GM12878 (cell line): Measurements from ENCODE around the gene OGFR. TPM values are rescaled to one million over a fixed set of nuclear protein-coding genes. Genes with fewer than 3 reads are reported as not detected.

Experiments
- HSF1 ChIP-seq: fragments of 150-350 bp; IDR thresholded peaks from 2 replicates; pipeline ENCODE4 v1.6.1; 2014; ENCODE audit warnings: mild to moderate bottlenecking, low read depth, low read length
- MXI1 ChIP-seq: fragments of 150-350 bp; IDR thresholded peaks from 2 replicates; pipeline ENCODE4 v1.6.1; 2011; ENCODE audit warnings: low read depth, mild to moderate bottlenecking, inconsistent platforms, low read length, improper control_type of control experiment
- SREBF2 ChIP-seq: IDR thresholded peaks from 2 replicates; pipeline ENCODE4 v1.6.1; 2012; ENCODE audit warnings: mild to moderate bottlenecking, low read length
- polyA plus RNA-seq, 11 experiments: library from polyadenylated mRNA; depleted of rRNA in 4 of 11; unstranded in 6 of 11; stranded (reverse) in 5 of 11; fragments of >200 nt; fragmentation: Nextera tagmentation in 4 of 11; fragmentation: Illumina TruSeq in 1 of 11; extraction: Ambion mirVana in 4 of 11; extraction: Trizol in 1 of 11; gene quantifications; 1 replicate in 1 of 11; 2 replicates in 10 of 11; pipeline versions ENCODE4 v1.2.1 to v1.2.3, GENCODE V29; 2011 to 2016; ENCODE audit warnings: inconsistent platforms in 2 of 11, missing spikeins in 2 of 11, low read depth in 1 of 11
- total RNA-seq, 4 experiments: library from RNA; depleted of rRNA in 3 of 4; stranded (reverse); fragments of >200 nt in 3 of 4; fragmentation: Illumina TruSeq in 1 of 4; extraction: Trizol in 1 of 4; gene quantifications; 2 replicates each; pipeline versions ENCODE4 v1.2.1 to v1.2.3, GENCODE V29; 2013 to 2021
- TF ChIP-seq, protein P1 (sequence below): IDR thresholded peaks from 2 replicates; pipeline ENCODE4 v1.6.1; 2012; ENCODE audit warnings: improper control_type of control experiment, low read depth, low read length; ENCODE audit not compliant: insufficient replicate concordance
- TF ChIP-seq, protein P2 (sequence below): IDR thresholded peaks from 2 replicates; pipeline ENCODE4 v1.6.1; 2011; ENCODE audit warnings: borderline replicate concordance, low read depth, mild to moderate bottlenecking, moderate library complexity, low read length; ENCODE audit not compliant: insufficient read depth, poor library complexity, severe bottlenecking

OGFR gene
- total and polyA plus RNA-seq, 10 of the 15 experiments (the other 5 are each of a cell fraction or from before 2014, with no cell fraction given): 0.72 to 62.1 (median 27.3) TPM

- TF ChIP-seq, protein P1, sequence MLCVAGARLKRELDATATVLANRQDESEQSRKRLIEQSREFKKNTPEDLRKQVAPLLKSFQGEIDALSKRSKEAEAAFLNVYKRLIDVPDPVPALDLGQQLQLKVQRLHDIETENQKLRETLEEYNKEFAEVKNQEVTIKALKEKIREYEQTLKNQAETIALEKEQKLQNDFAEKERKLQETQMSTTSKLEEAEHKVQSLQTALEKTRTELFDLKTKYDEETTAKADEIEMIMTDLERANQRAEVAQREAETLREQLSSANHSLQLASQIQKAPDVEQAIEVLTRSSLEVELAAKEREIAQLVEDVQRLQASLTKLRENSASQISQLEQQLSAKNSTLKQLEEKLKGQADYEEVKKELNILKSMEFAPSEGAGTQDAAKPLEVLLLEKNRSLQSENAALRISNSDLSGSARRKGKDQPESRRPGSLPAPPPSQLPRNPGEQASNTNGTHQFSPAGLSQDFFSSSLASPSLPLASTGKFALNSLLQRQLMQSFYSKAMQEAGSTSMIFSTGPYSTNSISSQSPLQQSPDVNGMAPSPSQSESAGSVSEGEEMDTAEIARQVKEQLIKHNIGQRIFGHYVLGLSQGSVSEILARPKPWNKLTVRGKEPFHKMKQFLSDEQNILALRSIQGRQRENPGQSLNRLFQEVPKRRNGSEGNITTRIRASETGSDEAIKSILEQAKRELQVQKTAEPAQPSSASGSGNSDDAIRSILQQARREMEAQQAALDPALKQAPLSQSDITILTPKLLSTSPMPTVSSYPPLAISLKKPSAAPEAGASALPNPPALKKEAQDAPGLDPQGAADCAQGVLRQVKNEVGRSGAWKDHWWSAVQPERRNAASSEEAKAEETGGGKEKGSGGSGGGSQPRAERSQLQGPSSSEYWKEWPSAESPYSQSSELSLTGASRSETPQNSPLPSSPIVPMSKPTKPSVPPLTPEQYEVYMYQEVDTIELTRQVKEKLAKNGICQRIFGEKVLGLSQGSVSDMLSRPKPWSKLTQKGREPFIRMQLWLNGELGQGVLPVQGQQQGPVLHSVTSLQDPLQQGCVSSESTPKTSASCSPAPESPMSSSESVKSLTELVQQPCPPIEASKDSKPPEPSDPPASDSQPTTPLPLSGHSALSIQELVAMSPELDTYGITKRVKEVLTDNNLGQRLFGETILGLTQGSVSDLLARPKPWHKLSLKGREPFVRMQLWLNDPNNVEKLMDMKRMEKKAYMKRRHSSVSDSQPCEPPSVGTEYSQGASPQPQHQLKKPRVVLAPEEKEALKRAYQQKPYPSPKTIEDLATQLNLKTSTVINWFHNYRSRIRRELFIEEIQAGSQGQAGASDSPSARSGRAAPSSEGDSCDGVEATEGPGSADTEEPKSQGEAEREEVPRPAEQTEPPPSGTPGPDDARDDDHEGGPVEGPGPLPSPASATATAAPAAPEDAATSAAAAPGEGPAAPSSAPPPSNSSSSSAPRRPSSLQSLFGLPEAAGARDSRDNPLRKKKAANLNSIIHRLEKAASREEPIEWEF: no peak
- TF ChIP-seq, protein P2, sequence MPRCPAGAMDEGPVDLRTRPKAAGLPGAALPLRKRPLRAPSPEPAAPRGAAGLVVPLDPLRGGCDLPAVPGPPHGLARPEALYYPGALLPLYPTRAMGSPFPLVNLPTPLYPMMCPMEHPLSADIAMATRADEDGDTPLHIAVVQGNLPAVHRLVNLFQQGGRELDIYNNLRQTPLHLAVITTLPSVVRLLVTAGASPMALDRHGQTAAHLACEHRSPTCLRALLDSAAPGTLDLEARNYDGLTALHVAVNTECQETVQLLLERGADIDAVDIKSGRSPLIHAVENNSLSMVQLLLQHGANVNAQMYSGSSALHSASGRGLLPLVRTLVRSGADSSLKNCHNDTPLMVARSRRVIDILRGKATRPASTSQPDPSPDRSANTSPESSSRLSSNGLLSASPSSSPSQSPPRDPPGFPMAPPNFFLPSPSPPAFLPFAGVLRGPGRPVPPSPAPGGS: no peak
- TF ChIP-seq MXI1 (no peak), SREBF2 (no peak), HSF1 (no peak)
These were observed 4.8 kb upstream of the OGFR start (continued) for GRCh38 chr20:62799873-62800272.
